Gastroesophageal sphincter (tissue), 4 donors: Measurements from ENCODE around the gene FHIT. TPM values are rescaled to one million over a fixed set of nuclear protein-coding genes. Genes with fewer than 3 reads are reported as not detected.

Source experiments
- ATAC-seq: fragments of 150-250 bp; one replicate; pipeline ENCODE4 v1.9.1; 2016; ENCODE audit warnings: mild to moderate bottlenecking, moderate library complexity
- H3K27ac ChIP-seq, 4 donors: fragments of 200-600 bp; sonication (generic) in 3 of 4; 1 replicate in 3 of 4; 2 replicates in 1 of 4; pipeline ENCODE4 v1.5.1; 2016 to 2019
- H3K27me3 ChIP-seq: fragments of 200-600 bp; sonication (generic); one replicate; pipeline ENCODE4 v1.5.1; 2019
- H3K36me3 ChIP-seq, 2 donors: fragments of 200-600 bp; sonication (generic); one replicate each; pipeline ENCODE4 v1.5.1; 2019; ENCODE audit warnings: control low read depth in 1 of 2
- H3K4me1 ChIP-seq, 3 donors: fragments of 200-600 bp; sonication (generic); 1 replicate in 2 of 3; 2 replicates in 1 of 3; pipeline ENCODE4 v1.5.1; 2016 to 2019; ENCODE audit warnings: control low read depth in 2 of 3
- H3K4me3 ChIP-seq, 2 donors: fragments of 200-600 bp; sonication (generic); one replicate each; pipeline ENCODE4 v1.5.1; 2019; ENCODE audit warnings: mild to moderate bottlenecking in 1 of 2, moderate library complexity in 1 of 2
- H3K9me3 ChIP-seq, 3 donors: fragments of 200-600 bp; sonication (generic); one replicate each; pipeline ENCODE4 v1.5.1; 2017 to 2019; ENCODE audit warnings: control low read depth in 2 of 3
- CTCF ChIP-seq, 4 experiments: fragments of 200-600 bp in 2 of 4; fragments of 450-650 bp in 2 of 4; sonication (generic) in 1 of 4; IDR thresholded peaks; one replicate each; pipeline ENCODE4 v1.5.1; 2017 to 2019; ENCODE audit warnings: antibody characterized with exemption in 4 of 4, mild to moderate bottlenecking in 2 of 4, moderate library complexity in 2 of 4
- EP300 ChIP-seq: sonication (generic); formaldehyde crosslinking; IDR thresholded peaks from one replicate; pipeline ENCODE4 v1.6.1; 2017; ENCODE audit warnings: antibody characterized with exemption, mild to moderate bottlenecking
- POLR2A ChIP-seq, 2 donors: fragments of 450-650 bp; IDR thresholded peaks; one replicate each; pipeline ENCODE4 v1.6.1; 2017; ENCODE audit warnings: antibody characterized with exemption in 2 of 2, mild to moderate bottlenecking in 2 of 2, moderate library complexity in 1 of 2
- POLR2AphosphoS5 ChIP-seq: sonication (generic); formaldehyde crosslinking; IDR thresholded peaks from one replicate; pipeline ENCODE4 v1.6.1; 2017; ENCODE audit warnings: antibody characterized with exemption
- WGBS, 2 donors: methylation state at CpG; one replicate each; pipeline ENCODE4 v1.1.5; 2018; ENCODE audit warnings: low coverage in 1 of 2; 5-methylcytosine and 5-hydroxymethylcytosine counted together
- total RNA-seq, 4 donors: library from RNA; depleted of rRNA; stranded (reverse); fragments of >200 nt; gene quantifications; one replicate each; pipeline ENCODE4 v1.1.0, GENCODE V29; 2016

The FHIT gene
- total RNA-seq, 4 donors from 2014 or later, result 1.4 to 7.3 (median 3.9) TPM

- Histone ChIP-seq H3K27me3 (no peaks in the 10 kb centered on the region), H3K9me3 (no peaks in the 10 kb centered on the region), H3K4me1 (peaks cover 0 to 10% (median 0%) of the 10 kb centered on the region in 3 donors), H3K27ac (no peak overlapping the region), H3K36me3 (no peaks in the 10 kb centered on the region), H3K4me3 (no peak overlapping the region)
- WGBS, 2 donors, result 93 to 100% methylated on average over 2 to 4 of the region's 4 CpGs
- TF ChIP-seq CTCF (IDR thresholded peaks at IDR 0.05) (no peak), POLR2AphosphoS5 (no peak), EP300 (no peak), POLR2A (IDR thresholded peaks at IDR 0.05) (no peak)
- ATAC-seq, result no peak
Observed at GRCh38 chr3:60414011-60414410, 837.2 kb downstream of the FHIT start.

GRCh38 chr3:60413551-60413950 is 837.7 kb downstream of the FHIT start:
- no peaks in the 10 kb centered on the region for H3K36me3 ChIP-seq
- H3K9me3 ChIP-seq, result no peaks in the 10 kb centered on the region
- no peak overlapping the region for H3K27ac ChIP-seq
- ATAC-seq, result no peak
- 78 to 82% methylated on average over 1 of the region's 1 CpG for WGBS, 2 donors
- H3K4me1 ChIP-seq, result peaks cover 0 to 11% (median 2%) of the 10 kb centered on the region in 3 donors
- H3K27me3 ChIP-seq, result no peaks in the 10 kb centered on the region
- no peak for TF ChIP-seq EP300
- TF ChIP-seq CTCF (IDR thresholded peaks at IDR 0.05), result no peak
- TF ChIP-seq POLR2AphosphoS5, result no peak
- no peak for TF ChIP-seq POLR2A (IDR thresholded peaks at IDR 0.05)
- no peak overlapping the region for H3K4me3 ChIP-seq

GRCh38 chr3:60403866-60404265 is 847.4 kb downstream of the FHIT start:
- H3K27ac ChIP-seq, result no peak overlapping the region
- H3K4me3 ChIP-seq, result no peak overlapping the region
- peaks cover 0 to 2% (median under 1%) of the 10 kb centered on the region in 3 donors for H3K4me1 ChIP-seq
- H3K27me3 ChIP-seq, result no peaks in the 10 kb centered on the region
- no peaks in the 10 kb centered on the region for H3K36me3 ChIP-seq
- WGBS, 2 donors, result 74 to 81% methylated on average over 3 to 4 of the region's 4 CpGs
- TF ChIP-seq POLR2AphosphoS5, result no peak
- TF ChIP-seq EP300, result no peak
- no peak for TF ChIP-seq CTCF (IDR thresholded peaks at IDR 0.05)
- TF ChIP-seq POLR2A (IDR thresholded peaks at IDR 0.05), result no peak
- H3K9me3 ChIP-seq, result no peaks in the 10 kb centered on the region
- no peak for ATAC-seq

GRCh38 chr3:60402931-60403330 is 848.3 kb downstream of the FHIT start:
- 86 to 90% methylated on average over 1 to 2 of the region's 2 CpGs for WGBS, 2 donors

More at GRCh38 chr3:60402931-60403330, 848.3 kb downstream of the FHIT start:
- H3K4me1 ChIP-seq, result no peaks in the 10 kb centered on the region
- no peaks in the 10 kb centered on the region for H3K36me3 ChIP-seq
- no peak overlapping the region for H3K4me3 ChIP-seq
- no peaks in the 10 kb centered on the region for H3K27me3 ChIP-seq
- no peaks in the 10 kb centered on the region for H3K9me3 ChIP-seq
- ATAC-seq, result no peak
- no peak overlapping the region for H3K27ac ChIP-seq
- TF ChIP-seq CTCF (IDR thresholded peaks at IDR 0.05) (no peak), POLR2A (IDR thresholded peaks at IDR 0.05) (no peak), EP300 (no peak), POLR2AphosphoS5 (no peak)
